K562 (cell line): Measurements from ENCODE around the gene SETD4. TPM values are rescaled to one million over a fixed set of nuclear protein-coding genes. Genes with fewer than 3 reads are reported as not detected.
A peak's percentile ranks its signal among the peaks of the same experiment; 100 is the strongest.

Source experiments
- ATF4 ChIP-seq: fragments of 450-650 bp; formaldehyde crosslinking; IDR thresholded peaks from 2 replicates; pipeline ENCODE4 v1.4.0; 2022; ENCODE audit warnings: mild to moderate bottlenecking, moderate library complexity
- CBX8 ChIP-seq: fragments of 200-600 bp; sonication (generic); IDR thresholded peaks from 2 replicates; pipeline ENCODE4 v1.6.1; 2012; ENCODE audit warnings: borderline replicate concordance, mixed run types, low read depth, mild to moderate bottlenecking, moderate library complexity, mixed read lengths, low read length, control low read depth, inconsistent platforms; ENCODE audit not compliant: poor library complexity, severe bottlenecking; ENCODE audit errors: extremely low read depth
- DMBX1 ChIP-seq: fragments of 250-450 bp; sonication (Bioruptor Pico); IDR thresholded peaks from 2 replicates; pipeline ENCODE4 v1.8.0; 2022; ENCODE audit warnings: inconsistent platforms, mild to moderate bottlenecking, moderate library complexity, borderline replicate concordance
- EWSR1 ChIP-seq: fragments of 450-650 bp; IDR thresholded peaks from 2 replicates; pipeline ENCODE4 v1.6.1; 2018; ENCODE audit warnings: borderline replicate concordance, mild to moderate bottlenecking, low read depth, moderate library complexity; ENCODE audit not compliant: partially characterized antibody
- FOXJ3 ChIP-seq: sonication (generic); formaldehyde crosslinking; IDR thresholded peaks from 2 replicates; pipeline ENCODE4 v1.4.0; 2020; ENCODE audit warnings: mild to moderate bottlenecking, missing genetic modification reagents
- HMGN3 ChIP-seq: IDR thresholded peaks from 2 replicates; pipeline ENCODE4 v1.6.1; 2011; ENCODE audit warnings: borderline replicate concordance, low read depth, mild to moderate bottlenecking, mixed read lengths, low read length; ENCODE audit not compliant: insufficient read length; ENCODE audit errors: extremely low read depth
- HOXB6 ChIP-seq: fragments of 250-450 bp; sonication (Bioruptor Pico); IDR thresholded peaks from 2 replicates; pipeline ENCODE4 v1.5.1; 2022; ENCODE audit warnings: mild to moderate bottlenecking, borderline replicate concordance
- PHF20 ChIP-seq: fragments of 450-650 bp; IDR thresholded peaks from 2 replicates; pipeline ENCODE4 v1.6.1; 2018; ENCODE audit not compliant: partially characterized antibody
- POLR2G ChIP-seq: fragments of 200-400 bp; formaldehyde crosslinking; IDR thresholded peaks from 2 replicates; pipeline ENCODE4 v1.6.1; 2017; ENCODE audit warnings: low read depth, mild to moderate bottlenecking, antibody characterized with exemption, low read length, moderate library complexity
- PURB ChIP-seq: sonication (generic); formaldehyde crosslinking; IDR thresholded peaks from 2 replicates; pipeline ENCODE4 v1.9.0; 2021; ENCODE audit warnings: low read depth, mild to moderate bottlenecking, missing genetic modification reagents
- RAD21 ChIP-seq, 2 experiments: fragments of 250-450 bp in 1 of 2; fragments of 450-650 bp in 1 of 2; sonication (Bioruptor Pico) in 1 of 2; formaldehyde crosslinking in 1 of 2; IDR thresholded peaks in 1 of 2; conservative IDR thresholded peaks in 1 of 2; 2 replicates each; pipeline versions ENCODE4 v1.4.0 to v1.8.0; 2020 to 2022; ENCODE audit warnings: mild to moderate bottlenecking in 2 of 2, moderate library complexity in 1 of 2
- SNAPC5 ChIP-seq: fragments of 250-450 bp; sonication (Bioruptor Pico); IDR thresholded peaks from 2 replicates; pipeline ENCODE4 v1.8.0; 2021; ENCODE audit warnings: moderate library complexity, mild to moderate bottlenecking, inconsistent platforms
- THRAP3 ChIP-seq: fragments of 450-650 bp; IDR thresholded peaks from 2 replicates; pipeline ENCODE4 v1.6.1; 2016; ENCODE audit warnings: mild to moderate bottlenecking, inconsistent platforms, borderline replicate concordance
- TRIM28 ChIP-seq: fragments of 450-650 bp; IDR thresholded peaks from 2 replicates; pipeline ENCODE4 v1.6.1; 2017
- UBTF ChIP-seq, 2 experiments: IDR thresholded peaks; 2 replicates each; pipeline ENCODE4 v1.6.1; 2012; ENCODE audit warnings: improper control_type of control experiment in 2 of 2, low read depth in 2 of 2, low read length in 2 of 2, borderline replicate concordance in 1 of 2
- XRCC4 ChIP-seq: IDR thresholded peaks from one replicate; pipeline ENCODE4 v1.6.1; 2011; ENCODE audit not compliant: insufficient read depth, insufficient read length; ENCODE audit errors: extremely low read depth
- ZKSCAN8 ChIP-seq: fragments of 200-800 bp; sonication (Bioruptor generic); IDR thresholded peaks from 2 replicates; pipeline ENCODE4 v1.6.1; 2016; ENCODE audit warnings: missing genetic modification characterization, missing compliant biosample characterization
- ZNF165 ChIP-seq: fragments of 250-450 bp; sonication (Bioruptor Pico); IDR thresholded peaks from 2 replicates; pipeline ENCODE4 v1.4.0; 2020; ENCODE audit warnings: borderline replicate concordance
- ZNF395 ChIP-seq: fragments of 200-800 bp; sonication (Bioruptor generic); IDR thresholded peaks from 2 replicates; pipeline ENCODE4 v1.6.1; 2017; ENCODE audit warnings: missing genetic modification characterization, missing compliant biosample characterization
- ZNF586 ChIP-seq: fragments of 450-650 bp; formaldehyde crosslinking; conservative IDR thresholded peaks from 2 replicates; pipeline ENCODE4 v1.4.0; 2020; ENCODE audit warnings: mild to moderate bottlenecking, moderate library complexity
- ZNF785 ChIP-seq: fragments of 250-450 bp; sonication (Bioruptor Pico); IDR thresholded peaks from 2 replicates; pipeline ENCODE4 v1.4.0; 2020; ENCODE audit warnings: mild to moderate bottlenecking
- polyA plus RNA-seq, 8 experiments: library from polyadenylated mRNA; depleted of rRNA in 4 of 8; stranded (reverse) in 5 of 8; unstranded in 3 of 8; fragments of >200 nt; fragmentation: Nextera tagmentation in 2 of 8; fragmentation: Illumina TruSeq in 1 of 8; extraction: Ambion mirVana in 2 of 8; extraction: Trizol in 1 of 8; gene quantifications; 2 replicates each; pipeline versions ENCODE4 v1.2.1 to v1.2.3, GENCODE V29; 2011 to 2014; ENCODE audit warnings: inconsistent platforms in 1 of 8, missing spikeins in 1 of 8
- total RNA-seq, 7 experiments: library from RNA; depleted of rRNA in 6 of 7; stranded (reverse); fragments of >200 nt in 6 of 7; fragmentation: Illumina TruSeq in 2 of 7; extraction: Trizol in 2 of 7; gene quantifications; 2 replicates each; pipeline versions ENCODE4 v1.2.1 to v1.2.3, GENCODE V29; 2011 to 2021; ENCODE audit warnings: low replicate concordance in 1 of 7

SETD4 gene
- total and polyA plus RNA-seq, 9 of the 15 experiments (the other 6 are each of a cell fraction or from before 2014, with no cell fraction given) = 16.1 to 51.3 (median 25.7) TPM

- no peak for TF ChIP-seq PURB
- no peak for TF ChIP-seq HOXB6 (CRISPR knock-in tag)
- TF ChIP-seq EWSR1 = no peak
- 0 out of 2 replicates have a peak, but pooled peaks have one; percentile 22 for TF ChIP-seq POLR2G
- peak in 1 of 2 experiments; percentile 24; a peak in 1 of 4 replicates for TF ChIP-seq UBTF (IDR thresholded peaks at IDR 0.05; ENCODE audit: borderline replicate concordance in 1 of 2, low read depth in 2 of 2, low read length in 2 of 2)
- TF ChIP-seq SNAPC5 (CRISPR knock-in tag) = no peak
- TF ChIP-seq PHF20 = no peak
- no peak for TF ChIP-seq TRIM28
- TF ChIP-seq THRAP3 = no peak
- TF ChIP-seq HMGN3 = no peak
- peak; percentile 84 for TF ChIP-seq ZNF395
- TF ChIP-seq ATF4 (CRISPR knock-in tag) = 0 out of 2 replicates have a peak, but pooled peaks have one; percentile 29
- TF ChIP-seq FOXJ3 (CRISPR knock-in tag) = no peak
- no peak for TF ChIP-seq ZNF165 (CRISPR knock-in tag)
- no peak for TF ChIP-seq ZNF586 (CRISPR knock-in tag)
- no peak for TF ChIP-seq XRCC4
- TF ChIP-seq ZKSCAN8 (CRISPR knock-in tag) = peak; percentile 58; the same call in 1 of the 2 replicates
- 0 out of 4 replicates have a peak, but pooled peaks of 1 of the 2 experiments have one; percentile 10 for TF ChIP-seq RAD21 (CRISPR knock-in tag; conservative IDR thresholded peaks at IDR 0.05 in 1 of 2, IDR thresholded peaks at IDR 0.05 in 1 of 2)
- peak; percentile 75; the same call in 1 of the 2 replicates for TF ChIP-seq DMBX1 (CRISPR knock-in tag)
- TF ChIP-seq CBX8 = no peak
- no peak for TF ChIP-seq ZNF785 (CRISPR knock-in tag)
Observed at GRCh38 chr21:36079010-36079649, 18.8 kb upstream of the SETD4 start (continued).
